ENCODE measurements around the gene MRPL33.
"Not testable (repeated sequence)": the region's sequence is repeated elsewhere in the genome, so short reads cannot be mapped to it uniquely, and the experiment has no call there.

Gene MRPL33

DNA sequence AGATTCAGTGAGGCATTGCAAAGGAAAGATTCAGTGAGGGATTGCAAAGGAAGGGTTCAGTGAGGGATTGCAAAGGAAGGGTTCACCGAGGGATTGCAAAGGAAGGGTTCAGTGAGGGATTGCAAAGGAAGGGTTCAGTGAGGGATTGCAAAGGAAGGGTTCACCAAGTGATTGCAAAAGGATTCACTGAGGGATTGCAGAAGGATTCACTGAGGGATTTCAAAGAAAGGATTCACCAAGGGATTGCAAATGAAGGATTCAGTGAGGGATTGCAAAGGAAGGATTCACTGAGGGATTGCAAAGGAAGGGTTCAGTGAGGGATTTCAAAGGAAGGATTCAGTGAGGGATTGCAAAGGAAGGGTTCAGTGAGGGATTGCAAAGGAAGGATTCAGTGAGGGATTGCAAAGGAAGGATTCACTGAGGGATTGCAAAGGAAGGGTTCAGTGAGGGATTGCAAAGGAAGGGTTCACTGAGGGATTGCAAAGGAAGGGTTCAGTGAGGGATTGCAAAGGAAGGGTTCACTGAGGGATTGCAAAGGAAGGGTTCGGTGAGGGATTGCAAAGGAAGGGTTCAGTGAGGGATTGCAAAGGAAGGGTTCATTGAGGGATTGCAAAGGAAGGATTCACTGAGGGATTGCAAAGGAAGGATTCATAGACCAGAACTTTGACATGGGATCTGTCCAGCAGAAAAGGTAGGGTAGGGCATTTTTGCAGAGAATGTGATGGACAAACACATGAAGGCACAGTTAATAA is 22.5 kb upstream of the MRPL33 start:
- H3K27me3 Mint-ChIP-seq, result peaks cover 21% of the 10 kb centered on the region
- not testable (repeated sequence) for H3K4me3 Mint-ChIP-seq; H3K36me3 Mint-ChIP-seq (ENCODE audit: insufficient read depth); H3K27ac Mint-ChIP-seq (ENCODE audit: low read depth); H3K4me1 Mint-ChIP-seq; ATAC-seq (replicated peaks; ENCODE audit: extremely low read depth, poor library complexity, severe bottlenecking); DNase-seq (ENCODE audit: low spot score in 2 of 2)
- H3K9me3 Mint-ChIP-seq, result peaks cover 11% of the 10 kb centered on the region

DNA sequence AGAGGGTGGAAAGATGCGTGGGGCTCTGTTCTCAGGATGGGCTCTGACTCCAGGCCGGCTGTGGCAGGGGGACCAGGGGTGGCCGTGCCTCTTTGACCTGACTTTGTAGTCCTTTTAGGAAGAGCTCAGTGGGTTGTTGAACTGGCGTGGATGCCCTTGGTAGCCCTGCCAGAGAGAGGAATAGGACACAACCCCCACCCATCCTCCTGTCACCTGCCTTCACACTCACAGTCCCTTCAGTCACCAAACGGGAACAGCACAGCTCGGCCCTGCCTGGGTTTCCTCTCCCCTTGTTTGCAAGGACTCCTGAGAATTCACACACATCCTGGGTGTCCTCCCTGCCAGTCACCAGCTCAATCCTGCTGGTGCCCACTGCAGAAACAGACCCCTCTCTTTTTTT is 20.1 kb upstream of the MRPL33 start:
- Mint-ChIP-seq H3K4me3 (no peak overlapping the region), H3K9me3 (peaks cover 11% of the 10 kb centered on the region), H3K27me3 (peaks cover 28% of the 10 kb centered on the region), H3K4me1 (no peaks in the 10 kb centered on the region), H3K36me3 (ENCODE audit: insufficient read depth) (no peaks in the 10 kb centered on the region), H3K27ac (ENCODE audit: low read depth) (no peak overlapping the region)
- DNase-seq (ENCODE audit: low spot score in 2 of 2), result no peak
- ATAC-seq (replicated peaks; ENCODE audit: extremely low read depth, poor library complexity, severe bottlenecking), result no peak

DNA sequence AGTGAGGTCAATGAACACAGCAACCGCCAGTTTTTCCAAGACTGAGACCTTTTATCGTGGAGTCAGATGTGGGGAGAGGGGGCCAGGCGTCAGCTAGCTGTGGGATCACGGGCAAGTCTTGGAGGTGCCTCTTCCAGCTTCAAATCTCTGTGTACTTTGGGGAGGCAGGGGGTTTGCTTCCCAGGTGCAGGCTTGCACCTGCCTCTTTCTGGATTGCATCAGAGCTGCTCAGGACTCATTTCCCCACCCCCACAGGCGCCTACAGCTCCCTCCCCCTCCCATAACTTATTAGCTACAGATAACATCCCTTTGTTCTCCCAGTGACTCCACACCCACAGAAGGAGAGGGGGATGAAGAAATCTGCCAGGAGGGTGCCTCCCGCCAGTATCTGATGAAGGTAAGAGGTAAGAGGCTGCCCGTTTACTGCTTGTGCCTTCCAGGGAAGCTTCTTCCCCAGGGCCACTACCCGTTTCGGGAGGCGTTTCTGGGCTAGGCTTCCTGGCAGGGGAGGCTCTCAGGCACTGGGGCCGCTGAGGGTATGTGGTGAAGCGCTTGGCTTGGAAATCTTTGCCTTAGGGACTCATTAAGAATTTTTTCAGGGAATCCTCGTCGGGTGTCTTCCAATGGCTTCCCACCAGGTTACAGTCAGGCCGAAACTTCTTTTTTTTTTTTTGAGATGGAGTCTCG is 18.8 kb upstream of the MRPL33 start:
- no peaks in the 10 kb centered on the region for H3K36me3 Mint-ChIP-seq (ENCODE audit: insufficient read depth)
- no peaks in the 10 kb centered on the region for H3K4me1 Mint-ChIP-seq
- no peak for DNase-seq (ENCODE audit: low spot score in 2 of 2)
- H3K27me3 Mint-ChIP-seq, result peaks cover 28% of the 10 kb centered on the region
- ATAC-seq (replicated peaks; ENCODE audit: extremely low read depth, poor library complexity, severe bottlenecking), result no peak
- peaks cover 11% of the 10 kb centered on the region for H3K9me3 Mint-ChIP-seq
- H3K4me3 Mint-ChIP-seq, result no peak overlapping the region
- H3K27ac Mint-ChIP-seq (ENCODE audit: low read depth), result no peak overlapping the region

DNA sequence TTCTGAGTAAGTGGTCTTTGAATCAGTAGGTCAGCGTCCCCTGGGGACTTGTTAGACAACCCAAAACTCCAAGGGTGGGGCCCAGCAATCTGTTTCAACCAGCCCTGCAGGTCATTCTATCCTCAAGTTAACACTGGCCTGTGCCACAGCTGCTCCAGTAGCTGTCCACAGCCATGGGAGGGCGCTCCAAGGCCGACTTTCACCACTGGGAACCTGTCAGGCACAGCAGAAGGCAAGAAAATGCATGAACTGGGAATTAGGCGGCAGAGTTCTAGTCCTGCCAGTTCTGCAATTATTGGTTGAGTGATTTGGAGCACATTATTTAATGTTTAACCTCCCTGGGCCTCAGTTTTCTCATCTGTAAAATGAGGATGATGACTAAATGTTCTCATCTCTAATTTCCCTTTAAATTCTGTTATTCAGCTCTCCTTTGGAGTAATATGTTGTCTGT is 17.4 kb upstream of the MRPL33 start:
- DNase-seq (ENCODE audit: low spot score in 2 of 2), result peak; percentile 47 to 50
- Mint-ChIP-seq H3K4me3 (no peak overlapping the region), H3K9me3 (peaks cover 3% of the 10 kb centered on the region), H3K4me1 (no peaks in the 10 kb centered on the region), H3K27ac (ENCODE audit: low read depth) (no peak overlapping the region), H3K27me3 (peaks cover 18% of the 10 kb centered on the region), H3K36me3 (ENCODE audit: insufficient read depth) (no peaks in the 10 kb centered on the region)
- ATAC-seq (replicated peaks; ENCODE audit: extremely low read depth, poor library complexity, severe bottlenecking), result no peak

DNA sequence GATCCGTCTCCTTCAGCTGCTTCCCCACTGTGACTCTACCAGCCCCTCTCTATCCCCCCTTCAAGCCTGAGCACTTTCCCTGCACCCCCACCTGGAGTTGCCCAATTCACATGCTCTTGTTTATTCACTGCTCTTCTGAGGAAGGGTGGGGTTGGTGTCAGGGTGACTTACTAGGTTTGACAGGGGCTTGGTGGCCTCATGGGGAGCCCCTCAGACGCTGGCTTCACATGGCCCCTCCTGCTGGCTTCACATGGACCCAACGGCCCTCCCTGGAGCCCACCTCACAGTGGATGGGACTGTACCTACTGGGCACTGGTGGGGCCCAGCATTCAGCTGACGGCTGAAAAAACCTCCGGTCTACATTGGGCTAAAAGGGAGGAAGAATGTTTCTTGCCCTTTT is 16.7 kb upstream of the MRPL33 start:
- ATAC-seq (replicated peaks; ENCODE audit: extremely low read depth, poor library complexity, severe bottlenecking) (no peak), DNase-seq (ENCODE audit: low spot score in 2 of 2) (no peak)
- Mint-ChIP-seq H3K4me1 (no peaks in the 10 kb centered on the region), H3K9me3 (no peaks in the 10 kb centered on the region), H3K36me3 (ENCODE audit: insufficient read depth) (no peaks in the 10 kb centered on the region), H3K27me3 (peaks cover 18% of the 10 kb centered on the region), H3K27ac (ENCODE audit: low read depth) (no peak overlapping the region), H3K4me3 (no peak overlapping the region)

DNA sequence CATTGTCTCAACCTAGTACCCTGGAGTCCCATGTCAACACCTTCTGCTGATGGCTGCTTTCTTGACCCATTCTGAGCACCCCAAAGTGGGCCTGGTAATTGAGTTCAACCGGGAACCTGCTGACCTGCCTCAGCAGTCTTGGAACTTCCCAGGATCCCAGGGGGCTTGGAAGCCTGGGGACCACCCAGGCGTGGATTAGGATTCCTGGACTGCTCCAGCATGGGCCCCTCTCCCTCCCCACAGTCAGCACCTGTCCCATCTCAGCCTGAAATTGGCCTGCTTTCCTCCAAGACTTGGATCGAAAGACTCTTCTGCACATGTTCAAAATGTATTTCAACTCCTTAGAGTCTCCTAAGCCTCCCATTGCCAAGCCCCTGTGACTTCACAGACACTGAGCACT is 15.4 kb upstream of the MRPL33 start:
- no peaks in the 10 kb centered on the region for H3K36me3 Mint-ChIP-seq (ENCODE audit: insufficient read depth)
- H3K9me3 Mint-ChIP-seq, result no peaks in the 10 kb centered on the region
- H3K27me3 Mint-ChIP-seq, result peaks cover 18% of the 10 kb centered on the region
- ATAC-seq (replicated peaks; ENCODE audit: extremely low read depth, poor library complexity, severe bottlenecking) (no peak), DNase-seq (ENCODE audit: low spot score in 2 of 2) (no peak)
- H3K4me1 Mint-ChIP-seq, result no peaks in the 10 kb centered on the region
- no peak overlapping the region for H3K4me3 Mint-ChIP-seq
- no peak overlapping the region for H3K27ac Mint-ChIP-seq (ENCODE audit: low read depth)

DNA sequence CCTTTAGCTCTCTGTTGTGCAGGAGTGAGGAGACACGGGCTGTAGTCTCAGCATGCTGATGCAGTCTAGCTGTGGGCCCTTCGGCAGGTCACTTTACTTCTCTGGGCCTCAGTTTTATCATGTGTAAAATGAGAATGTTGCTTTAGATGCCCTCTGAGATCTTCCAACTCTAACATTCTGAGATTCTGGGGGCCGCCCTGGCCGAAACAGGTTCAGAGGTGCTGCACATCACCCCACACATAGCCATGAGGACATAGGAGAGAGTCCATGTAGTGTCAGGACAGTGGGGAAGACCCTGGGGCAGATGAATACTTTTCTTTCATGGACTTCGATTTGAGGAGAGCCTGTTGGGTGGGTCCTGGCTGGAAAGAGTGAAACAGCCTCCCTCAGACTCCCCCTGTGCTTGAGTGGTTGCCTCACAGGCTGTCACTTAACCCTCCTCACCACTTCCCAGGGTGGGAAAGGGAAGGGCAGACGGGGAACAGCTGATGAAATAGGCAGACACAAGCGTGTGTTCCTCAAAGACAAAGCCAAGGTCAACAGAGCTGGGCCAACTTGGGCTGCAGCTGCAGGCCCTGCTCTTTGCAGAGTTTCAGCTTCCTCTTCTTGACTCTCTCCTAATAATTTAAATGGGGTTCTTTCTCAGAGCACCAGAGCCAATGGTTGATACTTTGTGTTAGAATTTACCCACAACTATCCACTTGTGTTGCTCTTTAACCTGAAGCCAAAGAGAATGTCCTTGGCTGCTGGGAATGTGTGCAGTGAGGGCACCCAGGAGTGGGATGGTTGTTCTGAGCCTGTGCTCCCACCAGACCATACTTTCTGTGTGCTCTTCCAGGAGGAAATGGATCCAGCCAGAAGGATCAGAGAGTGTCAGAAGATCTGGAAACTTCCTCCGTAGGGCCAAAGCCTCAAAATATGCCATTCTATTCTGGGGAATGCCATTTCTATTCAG is 14.7 kb upstream of the MRPL33 start:
- H3K4me3 Mint-ChIP-seq, result no peak overlapping the region
- no peaks in the 10 kb centered on the region for H3K36me3 Mint-ChIP-seq (ENCODE audit: insufficient read depth)
- no peaks in the 10 kb centered on the region for H3K4me1 Mint-ChIP-seq
- H3K9me3 Mint-ChIP-seq, result no peaks in the 10 kb centered on the region
- H3K27ac Mint-ChIP-seq (ENCODE audit: low read depth), result no peak overlapping the region
- DNase-seq (ENCODE audit: low spot score in 2 of 2), result no peak
- peaks cover 18% of the 10 kb centered on the region for H3K27me3 Mint-ChIP-seq
- ATAC-seq (replicated peaks; ENCODE audit: extremely low read depth, poor library complexity, severe bottlenecking), result no peak

DNA sequence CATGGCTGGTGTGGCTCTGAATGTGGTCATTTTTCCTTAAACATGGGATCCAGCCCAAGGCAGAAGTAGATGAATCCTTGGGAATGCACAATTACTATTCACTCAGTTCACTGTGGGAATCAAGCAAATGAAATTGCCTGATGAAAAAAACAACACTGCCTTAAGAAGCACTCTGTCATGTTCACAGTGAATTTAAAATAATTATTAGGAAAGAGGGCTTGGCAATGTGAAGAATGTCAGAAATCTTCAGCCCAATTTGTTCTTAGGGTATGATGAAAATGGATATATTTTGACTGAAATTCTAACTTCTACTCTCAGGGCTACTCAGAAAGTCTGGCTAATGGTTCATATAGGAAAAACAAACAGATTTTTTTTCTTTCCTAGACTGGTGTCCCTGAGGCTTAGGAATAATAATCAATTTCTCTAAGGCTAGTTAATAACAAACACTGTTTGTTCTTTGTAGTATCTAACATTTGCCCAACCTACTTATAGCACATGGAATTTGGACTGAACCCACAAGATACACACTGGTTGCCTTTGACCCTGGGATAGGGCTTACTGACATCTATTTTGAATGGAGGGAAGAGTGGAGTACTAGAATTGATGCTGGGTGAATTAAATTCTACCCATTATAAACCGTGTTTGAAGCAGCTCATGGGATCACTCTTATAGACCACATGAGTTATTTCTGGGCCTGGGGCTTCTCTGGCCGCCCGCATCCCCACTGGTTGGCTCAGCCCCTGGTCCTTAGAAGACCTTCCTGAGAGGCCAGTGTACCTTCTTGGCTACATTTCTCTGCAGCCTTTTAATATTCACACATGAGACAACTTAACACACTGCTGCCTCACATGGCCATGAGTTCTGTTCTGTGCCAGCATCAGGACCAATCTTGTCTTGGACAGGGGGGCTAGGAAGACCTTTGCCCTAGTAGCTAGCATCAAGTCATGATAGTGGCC is 8.3 kb upstream of the MRPL33 start:
- H3K4me3 Mint-ChIP-seq, result no peak overlapping the region
- H3K9me3 Mint-ChIP-seq, result no peaks in the 10 kb centered on the region
- H3K4me1 Mint-ChIP-seq, result peaks cover 6% of the 10 kb centered on the region

DNA sequence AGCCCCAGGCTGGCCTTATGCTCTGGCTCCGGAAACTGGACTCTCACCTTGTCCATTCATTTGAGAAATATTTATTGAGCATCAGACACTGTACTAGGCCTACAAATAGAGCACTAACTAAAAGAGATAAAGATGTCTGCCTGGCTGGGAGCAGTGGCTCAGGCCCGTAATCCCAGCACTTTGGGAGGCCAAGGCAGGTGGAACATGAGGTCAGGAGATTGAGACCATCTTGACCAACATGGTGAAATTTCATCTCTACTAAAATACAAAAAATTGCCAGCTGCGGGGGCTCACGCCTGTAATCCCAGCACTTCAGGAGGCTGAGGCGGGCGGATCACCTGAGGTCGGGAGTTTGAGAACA is 7.6 kb upstream of the MRPL33 start:
- no peak for ATAC-seq (replicated peaks; ENCODE audit: extremely low read depth, poor library complexity, severe bottlenecking)
- Mint-ChIP-seq H3K4me3 (no peak overlapping the region), H3K9me3 (no peaks in the 10 kb centered on the region)

More for the DNA sequence above, 8.3 kb upstream of the MRPL33 start:
- Mint-ChIP-seq H3K36me3 (ENCODE audit: insufficient read depth) (peaks cover 2% of the 10 kb centered on the region), H3K27me3 (peaks cover 9% of the 10 kb centered on the region), H3K27ac (ENCODE audit: low read depth) (no peak overlapping the region)
- ATAC-seq (replicated peaks; ENCODE audit: extremely low read depth, poor library complexity, severe bottlenecking) (no peak), DNase-seq (ENCODE audit: low spot score in 2 of 2) (no peak)

DNA sequence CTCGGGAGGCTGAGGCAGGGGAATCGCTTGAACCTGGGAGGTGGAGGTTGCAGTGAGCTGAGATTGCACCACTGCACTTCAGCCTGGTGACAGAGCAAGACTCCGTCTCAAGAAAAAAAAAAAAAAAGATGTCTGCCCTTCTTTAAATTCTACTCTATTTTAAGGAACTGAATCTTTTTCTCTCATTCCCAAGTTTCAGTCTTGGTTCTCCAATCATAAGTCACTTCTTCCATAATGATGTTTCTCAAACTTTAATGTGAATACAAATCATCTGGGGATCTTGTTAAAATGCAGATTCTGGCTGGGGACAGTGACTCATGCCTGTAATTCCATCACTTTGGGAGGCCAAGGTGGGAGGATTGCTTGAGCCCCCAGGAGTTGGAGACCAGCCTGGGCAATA is 7.0 kb upstream of the MRPL33 start:
- DNase-seq (ENCODE audit: low spot score in 2 of 2); ATAC-seq (replicated peaks; ENCODE audit: extremely low read depth, poor library complexity, severe bottlenecking); H3K36me3 Mint-ChIP-seq (ENCODE audit: insufficient read depth); H3K27ac Mint-ChIP-seq (ENCODE audit: low read depth); H3K9me3 Mint-ChIP-seq; H3K4me1 Mint-ChIP-seq; H3K4me3 Mint-ChIP-seq; H3K27me3 Mint-ChIP-seq: not testable (repeated sequence)

More for the DNA sequence above, 7.6 kb upstream of the MRPL33 start:
- H3K27ac Mint-ChIP-seq (ENCODE audit: low read depth), result no peak overlapping the region
- H3K27me3 Mint-ChIP-seq, result peaks cover 9% of the 10 kb centered on the region
- no peak for DNase-seq (ENCODE audit: low spot score in 2 of 2)
- H3K4me1 Mint-ChIP-seq, result peaks cover 6% of the 10 kb centered on the region
- peaks cover 2% of the 10 kb centered on the region for H3K36me3 Mint-ChIP-seq (ENCODE audit: insufficient read depth)

DNA sequence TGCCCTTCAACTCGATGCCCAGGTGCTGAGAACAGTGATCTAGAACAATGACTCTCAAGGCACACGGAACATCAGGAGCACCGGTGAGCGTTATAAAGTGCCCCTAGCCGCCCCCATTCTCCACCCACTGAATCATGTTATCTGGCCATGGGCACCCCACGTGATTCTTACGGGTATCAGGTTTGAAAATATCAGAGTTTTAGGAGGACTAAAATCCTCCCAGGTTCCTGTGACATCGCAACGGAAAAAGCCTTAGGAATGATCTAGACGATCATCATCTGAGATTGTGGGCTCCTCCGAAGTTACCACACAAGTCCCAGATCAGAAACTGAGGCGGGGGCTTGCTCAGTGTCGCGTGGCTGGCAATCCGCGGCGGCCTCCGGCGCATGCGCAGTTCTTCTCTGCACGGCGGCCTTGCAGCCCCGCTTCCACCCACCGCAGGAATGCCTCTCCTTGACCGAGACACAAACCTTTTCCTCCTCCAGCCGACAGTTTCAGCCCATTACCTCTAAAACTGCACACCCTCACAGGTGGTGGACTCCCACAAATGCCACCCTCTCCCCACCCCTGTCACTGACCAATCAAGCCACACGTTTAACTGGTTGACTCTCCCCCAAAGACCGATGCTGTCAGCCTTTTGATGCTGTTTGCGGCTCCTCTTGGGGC is 5.8 kb upstream of the MRPL33 start:
- no peak overlapping the region for H3K27ac Mint-ChIP-seq (ENCODE audit: low read depth)
- H3K4me3 Mint-ChIP-seq, result peak overlapping the region; percentile 53
- no peaks in the 10 kb centered on the region for H3K9me3 Mint-ChIP-seq
- ATAC-seq (replicated peaks; ENCODE audit: extremely low read depth, poor library complexity, severe bottlenecking) (no peak), DNase-seq (ENCODE audit: low spot score in 2 of 2) (no peak)
- peaks cover 6% of the 10 kb centered on the region for H3K4me1 Mint-ChIP-seq
- H3K27me3 Mint-ChIP-seq, result peaks cover 9% of the 10 kb centered on the region
- H3K36me3 Mint-ChIP-seq (ENCODE audit: insufficient read depth), result peaks cover 2% of the 10 kb centered on the region

Measured in central memory CD8-positive, alpha-beta T cell (primary cell).